GM21515 (cell line): ENCODE data around the gene MYO3A.
"Not testable (repeated sequence)": the region's sequence is repeated elsewhere in the genome, so short reads cannot be mapped to it uniquely, and the experiment has no call there.

Source experiments
- ATAC-seq: cut with Tn5 transposase; IDR thresholded peaks from one replicate; pipeline ENCODE4 v1.9.1; 2021; ENCODE audit not compliant: unreplicated experiment

MYO3A gene

GRCh38 chr10:26081459-26081858 is 147.4 kb downstream of the MYO3A start:
- ATAC-seq = no peak

- ATAC-seq = no peak
Observed at GRCh38 chr10:26085549-26085948, 151.5 kb downstream of the MYO3A start.

- ATAC-seq = no peak
Observed at GRCh38 chr10:26087666-26088065, 153.6 kb downstream of the MYO3A start.

GRCh38 chr10:26090026-26090425 is 156.0 kb downstream of the MYO3A start:
- no peak for ATAC-seq

GRCh38 chr10:26090762-26091161 is 156.7 kb downstream of the MYO3A start:
- no peak for ATAC-seq

GRCh38 chr10:26093229-26093628 is 159.2 kb downstream of the MYO3A start:
- ATAC-seq = no peak

GRCh38 chr10:26095781-26096180 is 161.8 kb downstream of the MYO3A start:
- no peak for ATAC-seq

GRCh38 chr10:26097549-26097948 is 163.5 kb downstream of the MYO3A start:
- not testable (repeated sequence) for ATAC-seq

- ATAC-seq = no peak
Observed at GRCh38 chr10:26112532-26112931, 178.5 kb downstream of the MYO3A start.

- ATAC-seq = no peak
Observed at GRCh38 chr10:26138613-26139012, 204.6 kb downstream of the MYO3A start.

GRCh38 chr10:26156019-26156418 is 222.0 kb downstream of the MYO3A start:
- no peak for ATAC-seq

GRCh38 chr10:26157734-26158133 is 223.7 kb downstream of the MYO3A start:
- no peak for ATAC-seq

- no peak for ATAC-seq
Observed at GRCh38 chr10:26169466-26169865, 235.4 kb downstream of the MYO3A start.

- no peak for ATAC-seq
Observed at GRCh38 chr10:26172131-26172530, 238.1 kb downstream of the MYO3A start.

- ATAC-seq = no peak
Observed at GRCh38 chr10:26173837-26174236, 239.8 kb downstream of the MYO3A start.

GRCh38 chr10:26177341-26177740 is 243.3 kb downstream of the MYO3A start:
- ATAC-seq = no peak

GRCh38 chr10:26194275-26194674 is 260.2 kb downstream of the MYO3A start:
- ATAC-seq = no peak

GRCh38 chr10:26197248-26197647 is 263.2 kb downstream of the MYO3A start:
- ATAC-seq = no peak

GRCh38 chr10:26198119-26198518 is 264.1 kb downstream of the MYO3A start:
- no peak for ATAC-seq

- no peak for ATAC-seq
Observed at GRCh38 chr10:26199841-26200240, 265.8 kb downstream of the MYO3A start.

GRCh38 chr10:26205223-26205622 is 271.2 kb downstream of the MYO3A start:
- no peak for ATAC-seq

- ATAC-seq = no peak
Observed at GRCh38 chr10:26211781-26212444, 277.9 kb downstream of the MYO3A start.

GRCh38 chr10:26212511-26212910 is 278.5 kb downstream of the MYO3A start:
- ATAC-seq = no peak
